Measurements from ENCODE around the gene GLT1D1. TPM values are rescaled to one million over a fixed set of nuclear protein-coding genes. Genes with fewer than 3 reads are reported as not detected.

GLT1D1 gene
- total and polyA plus RNA-seq, 2 experiments from 2014 or later: 1.4 to 4.4 TPM

DNA sequence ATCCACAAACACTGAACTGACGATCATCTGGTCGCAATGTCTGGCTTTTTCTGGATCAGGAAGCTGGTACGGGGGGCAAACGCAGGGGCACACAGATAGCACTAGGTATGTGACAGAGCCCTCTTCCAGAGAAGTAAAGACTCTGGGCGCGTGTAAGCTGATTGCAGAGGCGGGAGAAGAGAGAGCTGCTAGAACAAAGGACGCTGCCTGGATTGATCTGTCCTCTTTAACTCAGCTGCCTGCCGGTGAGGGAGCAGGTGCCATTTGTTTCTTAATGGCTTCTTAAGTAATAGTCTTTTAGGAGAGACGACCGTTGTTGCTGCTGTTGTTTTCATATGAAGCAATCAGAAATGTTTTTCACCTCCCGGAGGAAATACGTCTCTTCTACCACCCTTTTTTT lies 77.3 kb downstream of the GLT1D1 start:
- Mint-ChIP-seq H3K9me3 (peaks cover 76% of the 10 kb centered on the region), H3K27me3 (ENCODE audit: insufficient read depth, low read depth, poor library complexity) (peaks cover 4% of the 10 kb centered on the region), H3K27ac (no peak overlapping the region), H3K36me3 (ENCODE audit: low read depth) (peaks cover 10% of the 10 kb centered on the region), H3K4me1 (no peaks in the 10 kb centered on the region), H3K4me3 (no peak overlapping the region)
- Histone ChIP-seq H3K4me2 (no peak overlapping the region), H4K20me1 (replicated peaks; ENCODE audit: insufficient read depth) (no peaks in the 10 kb centered on the region), H3K36me3 (ENCODE audit: insufficient read depth) (no peaks in the 10 kb centered on the region), H3K79me2 (replicated peaks; ENCODE audit: insufficient read depth) (no peaks in the 10 kb centered on the region), H3K27me3 (ENCODE audit: insufficient read depth) (no peaks in the 10 kb centered on the region), H3K4me3 (no peak overlapping the region), H3K4me1 (ENCODE audit: insufficient read depth) (no peaks in the 10 kb centered on the region), H3K27ac (ENCODE audit: low read depth) (no peak overlapping the region), H3K9me2 (ENCODE audit: insufficient read depth) (no peaks in the 10 kb centered on the region), H3F3A (replicated peaks; ENCODE audit: low read depth) (no peaks in the 10 kb centered on the region), H2AFZ (no peak overlapping the region)
- no peak for TF ChIP-seq EZH2 (IDR thresholded peaks at IDR 0.05; ENCODE audit: low read depth, unreplicated experiment)
- TF ChIP-seq ZNF331 (CRISPR knock-in tag; IDR thresholded peaks at IDR 0.05; ENCODE audit: low read depth): no peak
- TF ChIP-seq, protein P1, sequence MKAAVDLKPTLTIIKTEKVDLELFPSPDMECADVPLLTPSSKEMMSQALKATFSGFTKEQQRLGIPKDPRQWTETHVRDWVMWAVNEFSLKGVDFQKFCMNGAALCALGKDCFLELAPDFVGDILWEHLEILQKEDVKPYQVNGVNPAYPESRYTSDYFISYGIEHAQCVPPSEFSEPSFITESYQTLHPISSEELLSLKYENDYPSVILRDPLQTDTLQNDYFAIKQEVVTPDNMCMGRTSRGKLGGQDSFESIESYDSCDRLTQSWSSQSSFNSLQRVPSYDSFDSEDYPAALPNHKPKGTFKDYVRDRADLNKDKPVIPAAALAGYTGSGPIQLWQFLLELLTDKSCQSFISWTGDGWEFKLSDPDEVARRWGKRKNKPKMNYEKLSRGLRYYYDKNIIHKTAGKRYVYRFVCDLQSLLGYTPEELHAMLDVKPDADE (IDR thresholded peaks at IDR 0.05): no peak
- TF ChIP-seq REST (IDR thresholded peaks at IDR 0.05; ENCODE audit: unreplicated experiment): no peak
- TF ChIP-seq POLR2AphosphoS5 (IDR thresholded peaks at IDR 0.05; ENCODE audit: low read depth): no peak
- ATAC-seq: no peak; the same call in 2 of the 3 replicates
- no peak for DNase-seq (ENCODE audit: low spot score)

- ATAC-seq (no peak), DNase-seq (ENCODE audit: low spot score) (no peak)
- H3K4me3 Mint-ChIP-seq: no peak overlapping the region
- H3K27me3 Mint-ChIP-seq (ENCODE audit: insufficient read depth, low read depth, poor library complexity): peaks cover 7% of the 10 kb centered on the region
- Histone ChIP-seq H3K27ac (ENCODE audit: low read depth) (no peak overlapping the region), H3K4me3 (no peak overlapping the region), H2AFZ (no peak overlapping the region), H4K20me1 (replicated peaks; ENCODE audit: insufficient read depth) (no peaks in the 10 kb centered on the region), H3K9me2 (ENCODE audit: insufficient read depth) (no peaks in the 10 kb centered on the region), H3K4me2 (no peak overlapping the region), H3K36me3 (ENCODE audit: insufficient read depth) (no peaks in the 10 kb centered on the region), H3K79me2 (replicated peaks; ENCODE audit: insufficient read depth) (no peaks in the 10 kb centered on the region), H3F3A (replicated peaks; ENCODE audit: low read depth) (no peaks in the 10 kb centered on the region), H3K4me1 (ENCODE audit: insufficient read depth) (no peaks in the 10 kb centered on the region), H3K27me3 (ENCODE audit: insufficient read depth) (no peaks in the 10 kb centered on the region)
- peaks cover 13% of the 10 kb centered on the region for H3K36me3 Mint-ChIP-seq (ENCODE audit: low read depth)
- peaks cover 80% of the 10 kb centered on the region for H3K9me3 Mint-ChIP-seq
- no peak for TF ChIP-seq EZH2 (IDR thresholded peaks at IDR 0.05; ENCODE audit: low read depth, unreplicated experiment)
- TF ChIP-seq STAT1 (IDR thresholded peaks at IDR 0.05; ENCODE audit: unreplicated experiment): no peak
- TF ChIP-seq, protein P1 (IDR thresholded peaks at IDR 0.05): no peak
- no peak overlapping the region for H3K27ac Mint-ChIP-seq
- H3K4me1 Mint-ChIP-seq: no peaks in the 10 kb centered on the region; the same call in 2 of the 3 replicates
Observed at GRCh38 chr12:128932521-128932920, 79.2 kb downstream of the GLT1D1 start.
